HepG2 (cell line): ENCODE data around the gene MTCL1. TPM values are rescaled to one million over a fixed set of nuclear protein-coding genes. Genes with fewer than 3 reads are reported as not detected.

Experiments used
- ATAC-seq: fragments of 200-7000 bp; cut with Tn5 transposase; 3 replicates; pipeline ENCODE4 v1.9.1; 2020; ENCODE audit warnings: mild to moderate bottlenecking, moderate library complexity
- BruUV-seq: library from RNA; stranded (reverse); fragments of 400-500 nt; replicated peaks from 2 replicates; lab custom pipeline; 2021; lab: Mats Ljungman, UMichigan
- CTCF ChIA-PET: fragments of 300-600 bp; formaldehyde crosslinking; extraction: SDS; loops from one replicate; lab custom pipeline; 2021; ENCODE audit warnings: low total read pairs, inconsistent platforms, low intra/inter-chr PET ratio; lab: Yijun Ruan, JAX
- POLR2A ChIA-PET: fragments of 350-600 bp; sonication (Branson Sonifier 250); formaldehyde crosslinking; loops from one replicate; lab custom pipeline; 2020; ENCODE audit warnings: antibody characterized with exemption, inconsistent platforms; lab: Yijun Ruan, JAX
- DNase-seq: peaks from one replicate; pipeline ENCODE4 v3.0.0-alpha.2; 2015; ENCODE audit warnings: low spot score
- FAIRE-seq: peaks from 3 replicates; lab custom pipeline; 2011; peaks lifted over from hg19 to GRCh38; lab: Jason Lieb, UNC
- H2AFZ ChIP-seq: one replicate; pipeline ENCODE4 v1.6.1; 2011; ENCODE audit warnings: low read length, inconsistent platforms
- H3K27ac ChIP-seq: fragments of 300-600 bp; 3 replicates; pipeline ENCODE4 v1.8.0; 2011; ENCODE audit warnings: mixed run types, mild to moderate bottlenecking, mixed read lengths, low read length, inconsistent platforms; ENCODE audit not compliant: insufficient read depth; ENCODE audit errors: extremely low read length
- H3K27me3 ChIP-seq, 2 experiments: fragments of 200-600 bp in 1 of 2; 2 replicates in 1 of 2; 3 replicates in 1 of 2; pipeline versions ENCODE4 v1.6.0 to v1.8.0; 2011; ENCODE audit warnings: low read length in 2 of 2, mild to moderate bottlenecking in 2 of 2, moderate library complexity in 2 of 2, inconsistent platforms in 1 of 2; ENCODE audit not compliant: insufficient read depth in 2 of 2, control insufficient read depth in 1 of 2
- H3K36me3 ChIP-seq, 2 experiments: fragments of 200-600 bp in 1 of 2; replicated peaks in 1 of 2; 2 replicates in 1 of 2; 3 replicates in 1 of 2; pipeline versions ENCODE4 v1.5.1 to v1.8.0; 2011; ENCODE audit warnings: low read length in 2 of 2, inconsistent platforms in 1 of 2; ENCODE audit not compliant: insufficient read depth in 2 of 2, control insufficient read depth in 1 of 2
- H3K4me1 ChIP-seq: 2 replicates; pipeline ENCODE4 v1.5.1; 2012; ENCODE audit warnings: low read length, inconsistent platforms; ENCODE audit not compliant: insufficient read depth
- H3K4me2 ChIP-seq: 2 replicates; pipeline ENCODE4 v1.6.0; 2011; ENCODE audit warnings: low read depth, low read length, inconsistent platforms
- H3K4me3 ChIP-seq, 3 experiments: fragments of 200-600 bp in 1 of 3; sonication (generic), shearing (Covaris generic) in 1 of 3; replicated peaks in 1 of 3; 2 replicates each; pipeline ENCODE4 v1.5.1; 2011 to 2016; ENCODE audit warnings: low read length in 3 of 3, inconsistent platforms in 2 of 3, low read depth in 2 of 3, mild to moderate bottlenecking in 2 of 3, control low read depth in 1 of 3, mixed read lengths in 1 of 3; ENCODE audit not compliant: insufficient read depth in 1 of 3
- H3K79me2 ChIP-seq: one replicate; pipeline ENCODE4 v1.6.1; 2011; ENCODE audit warnings: low read length, inconsistent platforms; ENCODE audit not compliant: insufficient read depth
- H3K9ac ChIP-seq: 2 replicates; pipeline ENCODE4 v1.6.0; 2011; ENCODE audit warnings: mild to moderate bottlenecking, low read depth, low read length, inconsistent platforms; ENCODE audit not compliant: insufficient read depth
- H3K9me3 ChIP-seq: 2 replicates; pipeline ENCODE4 v1.5.1; 2012; ENCODE audit warnings: mild to moderate bottlenecking, low read length
- H4K20me1 ChIP-seq: 2 replicates; pipeline ENCODE4 v1.6.0; 2011; ENCODE audit warnings: inconsistent platforms, mild to moderate bottlenecking, low read length, moderate library complexity; ENCODE audit not compliant: insufficient read depth
- ARID2 ChIP-seq: sonication (generic); formaldehyde crosslinking; IDR thresholded peaks from 2 replicates; pipeline ENCODE4 v1.8.1; 2022; ENCODE audit warnings: mild to moderate bottlenecking, missing genetic modification reagents, borderline replicate concordance
- ISX ChIP-seq: sonication (generic); formaldehyde crosslinking; conservative IDR thresholded peaks from 2 replicates; pipeline ENCODE4 v1.5.0; 2020; ENCODE audit warnings: missing genetic modification reagents
- KAT7 ChIP-seq: IDR thresholded peaks from 2 replicates; pipeline ENCODE4 v1.6.1; 2018; ENCODE audit warnings: borderline replicate concordance, missing compliant biosample characterization
- MTERF4 ChIP-seq: sonication (generic); formaldehyde crosslinking; IDR thresholded peaks from 2 replicates; pipeline ENCODE4 v1.8.0; 2023; ENCODE audit warnings: mild to moderate bottlenecking, missing genetic modification reagents
- U2AF1 ChIP-seq: fragments of 200-400 bp; formaldehyde crosslinking; optimal IDR thresholded peaks from 2 replicates; pipeline ENCODE3; 2017; ENCODE audit warnings: mild to moderate bottlenecking, low read depth, low read length
- WGBS: methylation state at CpG from one replicate; pipeline ENCODE4 v1.1.6; 2017; ENCODE audit warnings: low lambda C conversion rate; 5-methylcytosine and 5-hydroxymethylcytosine counted together
- in situ Hi-C: cut with HindIII; loops from 2 replicates; pipeline ENCODE4 v1.10.0; 2017; ENCODE audit warnings: low pct_unique_long_range_greater_than_20kb; ENCODE audit not compliant: extremely low pct_ligation_motif_present
- intact Hi-C: fragments of 100-400 bp; cut with micrococcal nuclease; formaldehyde crosslinking; loops from one replicate; pipeline ENCODE4 v1.10.0; 2022; ENCODE audit not compliant: unreplicated experiment
- polyA plus RNA-seq, 8 experiments: library from polyadenylated mRNA; depleted of rRNA in 3 of 8; stranded (reverse) in 7 of 8; unstranded in 1 of 8; fragments of >200 nt; fragmentation: Illumina TruSeq in 4 of 8; extraction: Trizol in 4 of 8; gene quantifications; 2 replicates each; pipeline versions ENCODE4 v1.2.1 to v1.2.3, GENCODE V29; 2011 to 2016; ENCODE audit warnings: low read depth in 4 of 8, missing spikeins in 1 of 8, mixed read lengths in 1 of 8; ENCODE audit not compliant: insufficient read depth in 1 of 8
- total RNA-seq, 5 experiments: library from RNA; depleted of rRNA; stranded (reverse); fragments of >200 nt; fragmentation: Illumina TruSeq; extraction: Trizol; gene quantifications; 2 replicates each; pipeline ENCODE4 v1.2.3, GENCODE V29; 2016; ENCODE audit warnings: low read depth in 1 of 5
- TF ChIP-seq, protein P1 (sequence below): sonication (generic); formaldehyde crosslinking; conservative IDR thresholded peaks from 2 replicates; pipeline ENCODE4 v1.4.0; 2020; ENCODE audit warnings: missing genetic modification reagents

The MTCL1 gene
- total and polyA plus RNA-seq, 2 of the 13 experiments (the other 11 are each of a cell fraction or from before 2014, with no cell fraction given) = 3.1 to 3.2 TPM

DNA sequence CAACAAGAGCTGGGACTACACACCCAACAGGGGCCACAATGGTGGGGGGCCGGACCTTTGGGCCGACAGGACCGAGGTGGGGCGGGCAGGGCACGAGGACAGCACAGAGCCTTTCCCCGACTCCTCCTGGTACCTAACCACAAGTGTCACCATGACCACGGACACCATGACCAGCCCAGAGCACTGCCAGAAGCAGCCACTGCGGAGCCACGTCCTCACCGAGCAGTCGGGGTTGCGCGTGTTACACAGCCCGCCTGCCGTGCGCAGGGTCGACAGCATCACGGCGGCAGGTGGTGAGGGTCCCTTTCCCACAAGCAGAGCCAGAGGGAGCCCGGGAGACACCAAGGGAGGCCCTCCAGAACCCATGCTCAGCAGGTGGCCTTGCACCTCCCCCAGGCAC is 119.5 kb downstream of the MTCL1 start:
- H3K36me3 ChIP-seq = no peaks in the 10 kb centered on the region
- no peak overlapping the region for H3K27ac ChIP-seq
- H3K79me2 ChIP-seq = no peaks in the 10 kb centered on the region
- POLR2A ChIA-PET = no interaction called here
- 89% methylated on average over 12 of the region's 20 CpGs for WGBS
- no peak for TF ChIP-seq ISX (CRISPR knock-in tag)
- TF ChIP-seq, protein P1, sequence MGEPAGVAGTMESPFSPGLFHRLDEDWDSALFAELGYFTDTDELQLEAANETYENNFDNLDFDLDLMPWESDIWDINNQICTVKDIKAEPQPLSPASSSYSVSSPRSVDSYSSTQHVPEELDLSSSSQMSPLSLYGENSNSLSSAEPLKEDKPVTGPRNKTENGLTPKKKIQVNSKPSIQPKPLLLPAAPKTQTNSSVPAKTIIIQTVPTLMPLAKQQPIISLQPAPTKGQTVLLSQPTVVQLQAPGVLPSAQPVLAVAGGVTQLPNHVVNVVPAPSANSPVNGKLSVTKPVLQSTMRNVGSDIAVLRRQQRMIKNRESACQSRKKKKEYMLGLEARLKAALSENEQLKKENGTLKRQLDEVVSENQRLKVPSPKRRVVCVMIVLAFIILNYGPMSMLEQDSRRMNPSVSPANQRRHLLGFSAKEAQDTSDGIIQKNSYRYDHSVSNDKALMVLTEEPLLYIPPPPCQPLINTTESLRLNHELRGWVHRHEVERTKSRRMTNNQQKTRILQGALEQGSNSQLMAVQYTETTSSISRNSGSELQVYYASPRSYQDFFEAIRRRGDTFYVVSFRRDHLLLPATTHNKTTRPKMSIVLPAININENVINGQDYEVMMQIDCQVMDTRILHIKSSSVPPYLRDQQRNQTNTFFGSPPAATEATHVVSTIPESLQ (CRISPR knock-in tag) = no peak
- TF ChIP-seq KAT7 (CRISPR knock-in tag) = no peak
- TF ChIP-seq U2AF1 = no peak
- TF ChIP-seq MTERF4 (CRISPR knock-in tag) = no peak
- TF ChIP-seq ARID2 (CRISPR knock-in tag) = no peak
- H3K27me3 ChIP-seq = no peaks in the 10 kb centered on the region
- H2AFZ ChIP-seq = no peak overlapping the region
- FAIRE-seq = no peak
- H3K9ac ChIP-seq = no peak overlapping the region
- DNase-seq = no peak
- no peak for ATAC-seq
- in situ Hi-C loops (no loop called here), intact Hi-C loops (no loop called here)
- no peak overlapping the region for H3K4me2 ChIP-seq
- no peaks in the 10 kb centered on the region for H4K20me1 ChIP-seq
- CTCF ChIA-PET = no interaction called here
- H3K9me3 ChIP-seq = no peaks in the 10 kb centered on the region
- BruUV-seq = no TSS peak
- H3K4me1 ChIP-seq = no peaks in the 10 kb centered on the region
- no peak overlapping the region for H3K4me3 ChIP-seq
